ENCODE results near the gene GGN.
"Not testable (repeated sequence)": the region's sequence is repeated elsewhere in the genome, so short reads cannot be mapped to it uniquely, and the experiment has no call there.

GGN gene

DNA sequence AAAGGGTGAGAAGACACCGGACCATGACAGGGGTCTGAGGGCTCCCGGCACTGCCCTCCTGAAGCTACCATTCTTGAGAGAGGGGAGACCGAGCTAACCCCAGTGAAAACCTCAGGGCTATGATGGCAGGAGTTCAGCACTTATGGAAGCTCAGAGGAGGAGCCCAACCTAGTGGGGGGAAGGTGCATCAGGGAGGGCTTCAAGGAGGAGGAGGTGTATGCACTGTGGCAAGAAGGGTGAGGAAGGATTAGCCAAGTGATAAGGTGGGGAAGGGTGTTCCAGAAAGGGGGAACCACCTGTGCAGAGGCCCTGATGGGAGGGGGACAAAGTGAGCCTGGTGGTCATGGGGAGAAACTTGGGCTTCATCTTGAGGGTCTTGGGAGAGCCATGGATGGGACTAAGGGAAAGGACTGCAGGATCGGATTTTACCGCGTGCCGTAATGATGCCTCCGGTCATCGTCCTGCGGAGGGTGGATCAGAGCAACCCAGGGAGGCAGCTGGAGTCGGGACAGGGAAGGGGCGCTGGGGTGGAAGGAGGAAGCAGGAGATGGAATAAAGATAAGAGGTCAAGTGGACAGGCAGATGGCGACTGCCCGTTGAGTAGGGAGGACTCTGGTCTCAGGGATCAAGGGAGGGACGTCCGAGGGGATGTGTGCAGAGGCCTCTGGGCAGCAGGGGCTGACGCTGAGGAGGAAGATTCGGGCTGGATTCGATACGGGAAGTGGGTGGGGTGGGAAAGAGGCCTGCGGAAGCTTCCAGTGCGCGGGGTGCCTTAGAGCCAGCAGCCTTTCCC is 26.8 kb downstream of the GGN start:
- DNase-seq = no peak

DNA sequence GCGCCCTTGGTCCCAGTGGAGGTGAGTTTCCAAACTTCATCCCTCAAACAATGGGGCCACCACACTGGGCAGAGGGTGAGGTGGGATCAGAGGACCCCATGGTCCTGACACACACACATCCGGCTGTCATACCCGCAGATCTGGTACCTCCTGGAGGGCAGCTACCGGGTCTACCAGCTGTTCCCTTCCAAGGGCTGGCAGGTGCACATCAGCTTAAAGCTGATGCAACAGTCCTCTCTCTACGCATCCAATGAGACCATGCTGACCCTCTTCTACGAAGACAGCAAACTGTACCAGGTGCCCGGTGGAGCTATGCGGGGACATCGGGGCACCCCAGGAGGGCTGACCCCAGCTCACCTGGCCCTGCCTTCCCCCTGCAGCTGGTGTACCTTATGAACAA is 27.5 kb downstream of the GGN start:
- DNase-seq = no peak

DNA sequence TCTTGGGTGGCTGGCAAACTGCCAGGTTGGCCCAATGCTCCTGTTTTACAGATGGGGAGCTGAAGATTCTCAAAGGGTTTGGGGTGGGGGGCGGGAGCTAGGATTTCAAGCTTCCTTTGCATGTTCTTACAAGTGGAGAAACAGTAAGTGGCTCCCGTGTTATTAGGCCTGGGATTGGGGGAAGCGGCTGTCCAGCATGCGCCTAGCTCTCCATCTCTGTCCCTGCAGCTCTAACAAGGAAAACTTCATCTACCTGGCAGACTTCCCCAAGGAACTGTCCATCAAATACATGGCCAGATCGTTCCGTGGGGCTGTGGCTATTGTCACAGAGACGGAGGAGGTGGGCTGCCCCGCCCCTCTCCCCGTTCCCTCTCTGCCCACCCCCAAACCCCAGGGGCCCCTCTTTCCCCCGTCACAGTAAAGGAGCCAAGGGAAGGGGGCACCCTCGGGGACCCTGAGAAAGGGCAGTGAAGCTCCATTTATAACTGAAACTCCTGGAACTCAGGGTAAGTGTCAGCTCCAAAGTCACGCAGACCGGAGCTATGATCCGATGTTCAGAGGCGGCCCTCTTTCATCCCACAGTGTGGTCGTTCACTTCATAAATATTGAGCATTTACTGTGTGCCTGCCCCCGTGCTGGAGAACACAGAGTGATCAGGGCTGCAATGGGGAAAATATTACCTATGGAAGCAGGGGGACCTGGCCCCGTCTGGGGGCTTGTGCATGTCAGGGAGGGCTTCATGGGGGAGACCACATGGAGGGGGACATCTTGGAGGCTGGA is 28.4 kb downstream of the GGN start:
- no peak for DNase-seq

DNA sequence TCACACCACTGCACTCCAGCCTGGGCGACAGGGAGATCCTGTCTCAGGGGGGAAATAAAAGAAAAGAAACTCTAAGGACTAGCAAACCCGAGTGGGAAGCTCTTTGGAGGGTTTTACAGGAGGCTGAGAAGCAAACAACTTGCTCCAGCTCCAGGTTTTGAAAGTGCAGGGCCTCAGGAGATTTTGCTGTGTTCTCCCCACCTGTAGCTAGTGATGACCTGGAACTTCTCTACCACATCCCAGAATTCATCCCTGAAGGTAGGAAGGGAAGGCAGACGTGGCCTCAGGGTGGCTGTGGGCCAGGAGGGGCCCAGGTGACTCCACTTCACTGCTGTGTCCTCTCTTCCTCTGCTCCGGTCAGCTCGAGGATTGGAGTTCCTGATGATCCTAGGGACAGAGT is 29.8 kb downstream of the GGN start:
- no peak for DNase-seq

DNA sequence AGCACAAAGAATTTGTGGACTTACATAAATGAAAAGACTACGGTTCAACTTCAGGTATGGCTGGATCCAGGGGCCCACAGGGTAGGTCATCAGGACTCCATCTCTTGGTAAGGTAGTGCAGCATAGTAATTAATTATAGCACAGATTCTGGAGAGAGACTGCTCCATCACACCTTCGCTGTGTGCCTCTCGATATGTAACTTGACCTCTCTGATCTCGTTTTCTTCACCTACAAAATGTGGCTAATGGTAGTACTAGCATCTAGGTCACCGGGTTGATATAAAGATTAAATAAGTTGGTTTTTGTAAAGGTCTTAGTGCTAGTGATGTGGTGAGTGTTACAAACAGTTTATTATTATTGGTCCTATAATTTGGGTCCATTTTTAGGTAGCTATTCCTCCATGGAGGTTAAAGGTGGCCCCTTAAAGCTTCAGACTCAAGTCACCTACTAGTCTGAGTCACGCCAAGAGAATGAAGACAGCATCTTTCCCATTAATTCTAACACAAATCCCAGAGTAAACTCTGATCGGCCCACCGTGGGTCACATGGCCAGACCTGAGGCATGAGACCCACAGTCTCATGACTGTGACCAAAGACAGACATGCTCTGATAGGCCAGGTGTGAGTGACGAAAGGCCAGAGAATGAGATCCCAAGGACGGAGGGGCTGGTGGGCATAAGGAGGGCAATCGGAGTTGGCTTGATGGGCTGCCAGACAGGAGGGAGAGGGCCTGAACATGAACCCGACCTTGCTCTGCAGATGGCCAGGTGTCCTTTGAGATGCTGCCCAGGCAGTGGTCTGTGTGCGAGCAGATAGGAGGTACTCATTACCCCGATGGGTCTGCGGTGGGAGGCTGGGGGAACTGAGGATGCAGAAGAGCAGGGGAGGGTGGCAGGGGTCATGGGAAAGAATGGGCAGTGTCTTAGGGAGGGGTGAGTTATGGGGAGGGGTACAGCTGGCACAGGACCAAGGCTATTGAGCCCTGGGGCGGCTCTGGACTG is 31.8 kb downstream of the GGN start:
- DNase-seq = no peak

DNA sequence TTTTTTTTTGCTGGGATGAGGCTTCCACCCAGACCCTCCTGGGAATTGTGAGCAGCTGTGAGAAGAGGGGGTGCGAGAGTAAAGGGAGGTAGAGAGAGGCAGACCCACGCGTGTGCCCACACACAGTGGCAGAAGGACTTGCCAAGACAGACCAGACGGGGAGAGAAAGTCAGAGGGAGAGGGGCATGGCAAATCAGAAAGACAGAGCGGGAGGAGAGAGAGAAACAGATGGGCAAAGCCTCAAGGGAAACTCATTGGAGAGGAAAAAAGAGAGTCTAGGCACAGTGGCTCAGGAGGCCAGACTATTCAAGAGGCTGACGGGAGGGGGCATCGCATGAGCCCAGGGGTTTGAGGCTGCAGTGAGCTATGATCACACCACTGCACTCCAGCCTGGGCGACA is 35.2 kb downstream of the GGN start:
- peak; percentile 87 for DNase-seq

DNA sequence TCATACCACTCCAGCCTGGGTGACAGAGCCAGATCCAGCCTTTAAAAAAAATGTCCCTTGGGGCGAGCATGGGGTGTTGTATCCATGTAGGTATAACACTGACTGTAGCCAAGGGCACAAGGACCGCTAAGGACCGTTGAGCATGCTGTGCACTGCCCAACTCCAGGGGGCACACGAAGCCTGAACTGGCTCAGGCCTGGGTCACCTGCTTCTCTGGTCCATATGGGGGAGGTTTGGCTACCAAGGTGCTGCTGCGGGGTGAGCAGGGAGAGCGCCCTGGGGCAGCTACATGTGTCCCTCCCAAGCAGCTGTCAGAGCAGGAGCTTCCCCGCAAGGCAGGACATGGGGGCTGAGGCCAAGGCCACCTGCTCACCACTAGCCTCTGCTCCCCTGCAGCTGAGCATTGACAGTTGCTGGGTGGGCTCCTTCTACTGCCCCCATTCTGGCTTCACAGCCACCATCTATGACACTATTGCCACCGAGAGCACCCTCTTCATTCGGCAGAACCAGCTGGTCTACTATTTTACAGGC is 35.9 kb downstream of the GGN start:
- no peak for DNase-seq

DNA sequence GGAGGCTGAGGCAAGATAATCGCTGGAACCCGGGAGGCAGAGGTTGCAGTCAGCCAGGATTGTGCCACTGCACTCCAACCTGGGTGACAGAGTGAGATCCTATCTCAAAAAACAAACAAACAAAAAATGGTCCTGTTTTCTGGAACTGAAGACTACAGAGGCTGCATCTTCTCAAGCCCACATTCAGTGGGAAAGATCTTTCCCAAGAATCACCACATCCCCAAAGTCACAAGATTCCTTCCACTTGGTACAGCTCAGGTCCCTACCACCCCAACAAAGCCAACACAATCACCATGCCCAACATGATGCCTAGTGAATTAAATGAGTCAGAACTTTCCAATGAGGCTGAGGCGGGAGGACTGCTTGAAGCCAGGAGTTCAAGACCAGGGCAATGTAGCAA is 37.0 kb downstream of the GGN start:
- no peak for DNase-seq

DNA sequence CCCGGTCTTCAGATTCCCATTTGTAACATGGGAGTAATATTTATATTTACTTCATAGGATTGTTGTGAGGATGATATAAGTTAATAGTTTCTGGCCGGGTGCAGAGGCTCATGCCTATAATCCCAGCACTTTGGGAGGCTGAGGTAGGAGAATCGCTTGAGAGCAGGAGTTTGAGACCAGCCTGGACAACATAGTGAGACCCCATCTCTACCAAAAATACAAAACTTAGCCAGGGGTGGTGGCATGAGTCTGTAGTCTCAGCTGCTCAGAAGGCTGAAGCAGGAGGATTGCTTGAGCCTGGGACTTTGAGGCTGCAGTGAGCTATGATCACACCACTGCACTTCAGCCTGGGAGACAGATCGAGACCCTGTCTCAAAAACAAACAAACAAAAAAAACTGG is 41.0 kb downstream of the GGN start:
- no peak for DNase-seq

DNA sequence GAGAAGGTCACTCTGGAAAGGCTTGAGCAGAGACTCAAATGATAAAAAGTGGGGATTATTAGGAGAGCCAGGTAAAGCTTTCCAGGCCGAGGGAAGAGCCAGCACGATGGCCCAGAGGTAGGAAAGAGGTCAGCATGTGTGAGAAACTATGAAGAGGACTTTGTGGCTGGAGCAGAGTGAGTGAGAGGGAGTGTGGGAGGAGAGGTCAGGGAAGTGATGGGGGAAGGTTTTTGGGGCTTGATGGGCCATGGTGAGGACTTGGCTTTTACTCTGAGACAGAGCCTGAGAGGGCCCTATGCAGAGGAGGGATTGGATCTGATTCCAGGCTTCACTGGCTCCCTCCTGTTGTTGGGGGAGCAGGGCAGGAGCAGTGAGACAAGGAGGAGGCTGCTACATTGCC is 46.9 kb downstream of the GGN start:
- no peak for DNase-seq

DNA sequence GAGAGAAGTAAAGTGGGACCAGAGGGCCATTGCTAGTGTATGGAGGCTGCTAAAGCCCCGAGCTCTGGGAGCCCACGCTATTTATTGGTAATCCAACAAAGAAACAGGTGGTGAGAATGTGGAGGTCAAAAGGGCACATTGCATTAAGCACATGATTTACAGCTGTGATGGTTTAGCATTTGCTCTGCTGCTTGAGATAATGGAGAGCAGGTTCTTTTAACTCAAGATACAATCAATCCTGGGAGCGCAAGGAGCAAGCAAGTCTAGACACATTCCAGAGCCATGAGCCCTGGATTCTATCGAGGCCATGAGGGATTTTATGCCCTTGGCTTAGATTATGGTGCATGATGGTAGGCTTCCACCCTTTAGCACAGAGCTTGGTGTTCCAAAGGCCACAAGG is 48.8 kb downstream of the GGN start:
- not testable (repeated sequence) for DNase-seq

DNA sequence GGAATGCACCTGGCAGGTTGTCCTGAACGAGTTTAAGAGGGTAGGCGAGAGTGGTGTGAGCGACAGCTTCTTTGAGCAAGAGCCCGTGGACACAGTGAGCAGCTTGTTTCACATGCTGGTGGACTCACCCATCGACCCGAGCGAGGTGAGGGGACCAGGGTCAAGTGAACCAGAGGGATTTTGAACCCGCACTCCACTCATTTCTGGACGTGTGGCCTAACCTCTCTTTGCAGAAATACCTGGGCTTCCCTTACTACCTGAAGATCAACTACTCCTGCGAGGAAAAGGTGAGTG is 50.5 kb downstream of the GGN start:
- no peak for DNase-seq

DNA sequence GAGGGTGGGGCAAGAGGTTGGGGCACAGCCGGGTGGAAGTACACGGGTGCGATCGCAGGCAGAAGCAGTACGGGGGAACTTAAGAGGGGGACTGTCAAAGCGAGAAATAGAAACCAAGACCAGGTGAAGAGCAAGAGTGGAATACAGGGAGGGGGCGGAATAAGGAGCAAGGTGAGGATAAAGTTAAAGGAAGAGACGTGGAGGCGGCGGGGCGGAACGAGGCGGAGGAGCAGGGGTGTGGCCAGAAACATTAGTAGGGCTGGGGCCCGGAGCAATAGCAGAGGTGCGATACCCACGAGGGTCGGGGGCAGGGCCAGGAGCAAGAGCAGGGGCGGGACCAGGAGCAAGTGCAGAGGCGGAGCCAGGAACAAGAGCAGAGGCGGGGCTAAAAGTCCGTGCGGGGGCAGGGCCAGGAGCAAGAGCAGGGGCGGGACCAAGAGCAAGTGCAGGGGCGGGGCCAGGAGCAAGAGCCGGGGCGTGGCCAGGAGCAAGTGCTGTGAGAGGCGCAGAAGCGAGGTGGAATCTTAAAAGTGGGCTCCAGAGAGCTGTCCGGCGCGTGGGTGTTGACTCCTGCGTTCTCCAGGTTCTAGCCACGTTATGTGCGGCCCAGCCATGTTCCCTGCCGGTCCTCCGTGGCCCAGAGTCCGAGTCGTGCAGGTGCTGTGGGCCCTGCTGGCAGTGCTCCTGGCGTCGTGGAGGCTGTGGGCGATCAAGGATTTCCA is 51.0 kb downstream of the GGN start:
- DNase-seq = peak; percentile 69

DNA sequence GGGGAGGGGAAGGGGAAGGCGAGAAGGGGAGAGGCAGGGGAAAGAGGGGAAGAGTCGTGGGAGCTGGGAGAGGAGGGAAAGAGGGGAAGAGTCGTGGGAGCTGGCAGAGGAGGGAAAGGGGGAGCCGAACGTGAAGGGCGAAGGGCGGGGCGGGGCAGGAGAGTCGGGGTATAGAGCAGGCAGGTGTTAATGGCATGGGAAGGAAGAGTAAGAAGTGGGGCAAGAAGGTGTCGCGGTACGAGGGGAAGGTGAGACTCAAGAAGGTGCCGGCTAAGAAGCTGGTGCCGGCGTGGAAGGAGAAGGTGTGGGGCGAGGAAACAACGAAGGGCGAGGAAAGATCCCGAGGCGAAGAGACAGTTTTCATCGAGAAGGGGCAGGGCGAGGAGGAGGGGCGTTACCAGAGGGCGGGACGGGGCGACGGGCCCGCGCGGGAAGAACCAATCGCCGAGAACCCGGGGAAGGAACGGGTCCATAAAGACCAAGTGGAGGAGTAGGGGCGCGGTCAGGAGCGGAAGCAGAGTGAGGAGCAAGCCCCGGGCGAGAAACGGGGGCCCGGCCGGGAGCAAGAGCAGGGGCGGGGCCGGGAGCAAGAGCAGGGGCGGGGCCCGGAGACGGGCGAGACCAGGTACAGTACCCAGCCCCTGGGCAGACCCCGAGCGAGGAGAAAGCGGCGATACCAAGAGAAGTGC is 51.7 kb downstream of the GGN start:
- DNase-seq = peak; percentile 95

All from NCI-H1694 (cell line).